HG03432 (cell line): ENCODE data around the gene CHAC1.

Source experiments
- ATAC-seq: cut with Tn5 transposase; IDR thresholded peaks from one replicate; pipeline ENCODE4 v1.9.1; 2021; ENCODE audit warnings: mild to moderate bottlenecking, moderate library complexity; ENCODE audit not compliant: unreplicated experiment

CHAC1 gene

DNA sequence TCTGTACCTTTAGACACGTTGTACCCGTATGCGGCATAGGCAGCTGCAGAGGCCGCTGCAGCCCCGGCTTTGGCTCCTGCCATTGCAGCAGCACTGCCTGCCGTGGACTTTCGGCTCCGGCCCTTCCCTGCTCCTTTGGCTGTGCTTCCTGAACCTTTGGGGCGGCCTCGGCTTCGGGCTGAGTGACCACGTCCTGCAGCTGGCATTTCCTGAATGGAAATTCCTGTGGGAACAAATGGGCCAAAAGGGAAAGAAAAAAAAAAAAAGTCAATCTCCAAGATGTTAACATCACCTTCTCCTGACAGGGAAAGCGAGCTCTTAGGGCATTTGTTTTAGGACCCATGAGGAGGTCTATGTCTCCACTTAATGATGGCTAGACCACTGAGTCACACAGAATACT, 29.6 kb downstream of the CHAC1 start:
- no peak for ATAC-seq

- no peak for ATAC-seq
Measured at GRCh38 chr15:40984406-40984805, 31.1 kb downstream of the CHAC1 start.

GRCh38 chr15:40984964-40985363, 31.7 kb downstream of the CHAC1 start:
- no peak for ATAC-seq

DNA sequence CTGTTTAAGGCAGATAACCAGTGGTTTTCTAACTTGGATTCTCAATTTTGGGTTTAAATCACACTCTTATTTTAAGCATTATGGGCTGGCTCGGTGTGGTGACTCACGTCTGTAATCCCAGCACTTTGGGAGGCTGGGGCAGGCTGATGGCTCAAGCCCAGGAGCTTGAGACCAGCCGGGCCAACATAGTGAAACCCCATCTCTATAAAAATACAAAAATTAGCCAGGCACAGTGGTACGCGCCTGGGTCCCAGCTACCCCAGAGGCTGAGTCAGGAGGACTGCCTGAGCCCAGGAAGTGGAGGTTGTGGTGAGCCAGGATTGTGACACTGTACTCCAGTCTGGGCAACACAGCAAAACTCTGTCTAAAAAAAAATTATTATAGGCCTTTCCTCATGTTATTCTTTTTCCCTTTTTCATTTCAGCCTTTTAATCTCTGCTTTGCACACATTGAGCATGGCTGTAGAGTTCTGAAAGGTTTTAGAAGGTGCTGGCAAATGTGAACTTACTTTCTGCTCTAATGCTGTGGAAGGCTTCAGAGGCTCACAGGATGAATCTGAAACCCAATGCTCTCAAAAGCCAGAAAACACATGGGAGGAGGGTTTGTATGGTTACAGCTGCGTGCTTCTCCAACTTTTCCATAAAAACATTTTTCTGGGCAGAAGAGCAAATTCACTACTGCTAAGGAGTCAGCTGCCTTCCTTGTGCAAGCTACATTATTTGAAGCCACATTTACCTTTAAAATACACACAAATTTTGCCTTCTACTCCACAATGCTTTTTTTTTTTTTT, 32.5 kb downstream of the CHAC1 start:
- ATAC-seq: no peak

- ATAC-seq: no peak
Measured at GRCh38 chr15:40986820-40987219, 33.5 kb downstream of the CHAC1 start.

DNA sequence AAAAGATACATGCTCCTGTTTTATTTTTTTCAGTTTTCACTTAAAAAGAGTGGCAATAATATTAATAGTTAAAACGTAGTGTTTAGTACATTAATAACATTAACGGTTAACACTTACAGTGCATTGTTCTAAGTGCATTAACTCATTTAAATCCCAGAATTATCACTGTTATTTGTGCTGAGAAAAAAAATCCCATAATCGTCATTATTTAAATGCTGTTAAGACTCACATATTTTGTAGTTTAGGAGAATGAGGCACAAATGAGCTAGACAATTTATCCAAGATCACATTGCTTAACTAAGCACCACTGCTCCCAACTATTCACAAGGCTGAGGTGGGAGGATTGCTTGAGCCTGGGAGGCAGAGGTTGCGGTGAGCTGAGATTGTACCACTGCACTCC, 34.9 kb downstream of the CHAC1 start:
- ATAC-seq: no peak

- ATAC-seq: no peak
Measured at GRCh38 chr15:40990080-40990479, 36.8 kb downstream of the CHAC1 start.

DNA sequence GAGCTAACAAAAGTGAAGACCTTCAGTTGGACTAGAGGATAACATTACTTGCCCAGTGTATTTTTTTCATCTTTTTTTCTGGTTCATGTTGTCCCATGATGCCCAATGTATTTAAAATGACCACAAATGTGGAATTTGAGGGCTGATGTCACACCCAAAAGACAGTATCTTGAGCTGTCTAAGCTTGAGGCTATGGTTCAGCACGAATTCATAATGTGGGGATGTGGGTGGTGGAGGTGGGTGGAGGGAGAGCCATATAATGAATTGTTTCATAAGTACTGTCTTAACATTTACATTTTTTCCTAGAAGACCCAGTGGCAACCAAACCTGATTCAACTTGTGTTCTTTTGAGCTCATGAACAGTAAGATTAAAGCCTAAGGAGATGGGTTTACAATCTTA, 37.5 kb downstream of the CHAC1 start:
- no peak for ATAC-seq

GRCh38 chr15:40991355-40991754, 38.1 kb downstream of the CHAC1 start:
- no peak for ATAC-seq

GRCh38 chr15:40992241-40992741, 39.0 kb downstream of the CHAC1 start:
- ATAC-seq: no peak

DNA sequence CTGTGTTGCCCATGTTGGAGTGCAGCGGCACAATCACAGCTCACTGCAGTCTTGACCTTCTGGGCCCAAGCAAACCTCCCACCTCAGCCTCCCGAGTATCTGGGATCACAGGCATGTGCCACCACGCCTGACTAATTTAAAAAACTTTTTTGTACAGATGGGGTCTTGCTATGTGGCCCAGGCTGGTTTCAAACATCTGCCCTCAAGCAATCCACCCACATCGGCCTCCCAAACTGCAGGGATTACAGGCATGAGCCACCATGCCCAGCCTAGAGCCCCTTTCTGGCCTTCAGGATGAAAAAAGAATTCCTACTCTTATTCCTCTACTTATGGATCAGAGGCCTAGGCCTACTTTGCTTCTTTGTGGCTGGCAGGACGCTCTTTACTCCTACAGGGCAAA, 39.6 kb downstream of the CHAC1 start:
- ATAC-seq: no peak

GRCh38 chr15:40995656-40996055, 42.4 kb downstream of the CHAC1 start:
- no peak for ATAC-seq

DNA sequence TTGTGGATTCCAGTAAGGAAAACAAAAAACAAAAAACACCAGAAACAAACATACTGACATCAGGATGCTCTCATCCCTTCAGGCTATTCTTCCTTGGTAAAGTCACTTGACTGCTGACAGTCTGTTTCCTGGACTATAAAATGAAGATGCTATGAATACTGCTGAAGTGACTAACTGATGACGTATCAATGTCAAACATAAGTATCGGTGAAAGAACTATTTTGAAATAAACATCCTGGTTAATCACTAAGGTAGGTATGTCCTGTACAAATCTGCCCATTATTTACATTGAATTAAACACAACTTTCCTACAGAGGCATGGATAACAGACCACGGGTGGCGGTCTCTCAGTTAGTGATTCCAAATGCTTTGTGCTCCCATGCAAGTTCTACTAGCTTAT, 45.9 kb downstream of the CHAC1 start:
- ATAC-seq: no peak

GRCh38 chr15:41001524-41002214, 48.4 kb downstream of the CHAC1 start:
- no peak for ATAC-seq

DNA sequence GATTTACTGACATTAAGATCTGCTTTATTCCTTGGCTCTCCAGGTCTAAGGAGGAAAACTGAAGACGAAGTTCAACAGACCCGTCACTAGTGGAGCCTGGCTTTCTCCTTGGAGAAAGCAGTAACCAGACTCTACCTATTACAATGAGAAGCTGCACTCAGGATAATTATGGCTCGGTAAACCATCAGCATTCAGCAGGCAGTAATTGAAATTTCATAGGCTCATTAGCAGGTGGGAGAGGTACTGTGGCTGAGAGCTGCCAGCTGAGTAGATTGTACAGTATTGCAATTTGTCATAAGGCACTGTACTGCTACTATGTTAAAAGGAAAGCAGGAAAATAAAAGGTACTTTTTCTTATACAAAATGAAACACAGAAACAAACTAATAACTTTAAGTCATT, 51.2 kb downstream of the CHAC1 start:
- no peak for ATAC-seq
